Sigmoid colon (tissue), 4 donors: ENCODE results near the gene TOB1.

ENCODE experiments used
- POLR2AphosphoS5 ChIP-seq, 4 donors: sonication (generic); formaldehyde crosslinking; IDR thresholded peaks; one replicate each; pipeline ENCODE4 v1.6.1; 2017; ENCODE audit warnings: antibody characterized with exemption in 4 of 4
- TF ChIP-seq, protein P1 (sequence below), 4 experiments: fragments of 450-650 bp in 3 of 4; fragments of 200-600 bp in 1 of 4; IDR thresholded peaks; one replicate each; pipeline ENCODE4 v1.5.1; 2016 to 2019; ENCODE audit warnings: antibody characterized with exemption in 4 of 4, mild to moderate bottlenecking in 3 of 4, moderate library complexity in 2 of 4

DNA sequence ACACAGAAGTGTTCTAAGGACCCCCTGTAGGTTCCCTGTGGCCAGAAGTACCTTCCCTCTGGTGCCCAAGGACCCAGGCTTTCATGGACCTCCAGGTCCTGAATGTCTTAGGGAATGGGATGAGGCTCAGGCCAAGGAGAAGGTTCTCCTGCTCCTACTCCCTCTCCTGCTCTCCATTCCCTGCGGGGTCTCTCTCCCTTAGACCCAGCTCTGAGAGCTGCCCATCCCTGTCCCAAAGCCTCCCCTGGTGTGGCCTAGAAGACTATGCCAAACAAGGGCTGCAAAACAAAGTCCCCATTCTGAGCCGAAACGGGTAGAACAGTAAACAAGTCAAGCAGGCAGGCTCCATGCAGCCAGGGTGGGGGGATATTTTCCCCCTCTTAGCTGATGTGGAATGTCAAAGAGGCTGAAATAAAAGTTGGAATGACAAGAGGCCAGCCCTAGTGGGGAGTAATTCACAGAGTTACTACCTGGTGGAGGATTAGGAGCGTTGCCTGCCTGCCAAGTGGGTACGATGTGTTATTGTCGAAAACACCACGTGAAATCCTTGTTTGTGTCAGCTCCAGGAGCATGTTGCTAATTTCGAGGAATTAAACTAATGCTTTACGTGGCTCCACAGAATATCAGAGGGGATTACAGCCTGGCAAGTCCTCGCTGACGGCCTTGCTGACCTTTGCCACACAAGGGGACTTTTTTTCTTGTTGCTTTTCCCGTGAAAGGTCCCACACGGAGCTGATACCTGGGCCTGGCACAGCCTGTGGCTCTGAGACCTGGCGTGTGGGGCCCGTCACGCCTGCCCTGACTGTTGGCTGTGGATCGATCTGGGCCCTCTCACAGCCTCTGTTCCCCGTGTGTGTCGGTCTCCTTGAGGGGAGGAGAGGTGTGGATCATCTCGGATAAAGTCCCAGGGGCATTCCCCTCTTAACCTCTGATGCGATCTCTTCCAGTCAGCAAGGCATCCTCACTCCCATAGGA, 27.9 kb downstream of the TOB1 start:
- TF ChIP-seq, protein P1, sequence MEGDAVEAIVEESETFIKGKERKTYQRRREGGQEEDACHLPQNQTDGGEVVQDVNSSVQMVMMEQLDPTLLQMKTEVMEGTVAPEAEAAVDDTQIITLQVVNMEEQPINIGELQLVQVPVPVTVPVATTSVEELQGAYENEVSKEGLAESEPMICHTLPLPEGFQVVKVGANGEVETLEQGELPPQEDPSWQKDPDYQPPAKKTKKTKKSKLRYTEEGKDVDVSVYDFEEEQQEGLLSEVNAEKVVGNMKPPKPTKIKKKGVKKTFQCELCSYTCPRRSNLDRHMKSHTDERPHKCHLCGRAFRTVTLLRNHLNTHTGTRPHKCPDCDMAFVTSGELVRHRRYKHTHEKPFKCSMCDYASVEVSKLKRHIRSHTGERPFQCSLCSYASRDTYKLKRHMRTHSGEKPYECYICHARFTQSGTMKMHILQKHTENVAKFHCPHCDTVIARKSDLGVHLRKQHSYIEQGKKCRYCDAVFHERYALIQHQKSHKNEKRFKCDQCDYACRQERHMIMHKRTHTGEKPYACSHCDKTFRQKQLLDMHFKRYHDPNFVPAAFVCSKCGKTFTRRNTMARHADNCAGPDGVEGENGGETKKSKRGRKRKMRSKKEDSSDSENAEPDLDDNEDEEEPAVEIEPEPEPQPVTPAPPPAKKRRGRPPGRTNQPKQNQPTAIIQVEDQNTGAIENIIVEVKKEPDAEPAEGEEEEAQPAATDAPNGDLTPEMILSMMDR (IDR thresholded peaks at IDR 0.05): no peak
- TF ChIP-seq POLR2AphosphoS5 (IDR thresholded peaks at IDR 0.05): no peak
